GM19099 (cell line): Measurements from ENCODE around the gene RTEL1.

ENCODE experiments used
- POLR2A ChIP-seq: IDR thresholded peaks from 3 replicates; pipeline ENCODE4 v1.6.1; 2011; ENCODE audit warnings: low read depth; ENCODE audit not compliant: insufficient read length; ENCODE audit errors: extremely low read depth

Gene RTEL1

DNA sequence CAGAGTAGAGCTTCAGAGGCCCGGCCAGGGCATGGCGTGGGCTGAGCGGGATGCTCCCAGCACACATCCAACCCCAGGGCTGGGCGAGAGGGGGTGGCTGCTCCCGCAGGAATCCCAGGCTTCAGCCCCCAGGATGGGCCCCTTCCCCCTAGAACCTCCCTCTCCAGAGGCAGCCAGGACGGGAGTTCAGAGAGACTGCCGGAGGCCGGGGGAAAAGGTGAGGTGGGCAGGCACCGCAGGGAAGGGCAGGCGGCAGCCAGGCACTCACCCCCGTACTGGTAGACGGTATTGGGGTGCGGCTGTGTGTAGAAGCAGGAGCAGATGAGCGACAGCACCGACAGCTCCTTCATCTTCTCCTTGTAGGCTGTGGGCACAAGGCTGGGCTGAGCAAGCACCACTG, 14.2 kb upstream of the RTEL1 start:
- no peak for TF ChIP-seq POLR2A

- TF ChIP-seq POLR2A: no peak
These were observed 12.9 kb upstream of the RTEL1 start for GRCh38 chr20:63645218-63645617.

DNA sequence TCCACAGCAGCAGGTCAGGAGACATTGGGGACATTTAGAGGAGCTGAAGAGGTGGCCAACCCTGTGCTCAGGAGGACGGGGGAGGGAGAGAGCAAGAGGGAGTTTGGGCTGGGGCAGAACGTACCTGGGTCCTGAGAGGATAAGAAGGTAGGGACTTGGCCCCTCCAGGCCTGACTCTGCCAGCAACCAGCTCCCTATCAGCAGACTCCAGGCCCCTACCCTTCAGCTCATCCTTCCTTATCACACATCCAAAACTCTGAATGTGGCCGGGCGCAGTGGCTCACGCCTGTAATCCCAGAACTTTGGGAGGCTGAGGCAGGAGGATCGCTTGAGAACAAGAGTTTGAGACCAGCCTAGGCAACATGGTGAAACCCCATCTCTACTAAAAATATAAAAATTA, 9.9 kb upstream of the RTEL1 start:
- no peak for TF ChIP-seq POLR2A

DNA sequence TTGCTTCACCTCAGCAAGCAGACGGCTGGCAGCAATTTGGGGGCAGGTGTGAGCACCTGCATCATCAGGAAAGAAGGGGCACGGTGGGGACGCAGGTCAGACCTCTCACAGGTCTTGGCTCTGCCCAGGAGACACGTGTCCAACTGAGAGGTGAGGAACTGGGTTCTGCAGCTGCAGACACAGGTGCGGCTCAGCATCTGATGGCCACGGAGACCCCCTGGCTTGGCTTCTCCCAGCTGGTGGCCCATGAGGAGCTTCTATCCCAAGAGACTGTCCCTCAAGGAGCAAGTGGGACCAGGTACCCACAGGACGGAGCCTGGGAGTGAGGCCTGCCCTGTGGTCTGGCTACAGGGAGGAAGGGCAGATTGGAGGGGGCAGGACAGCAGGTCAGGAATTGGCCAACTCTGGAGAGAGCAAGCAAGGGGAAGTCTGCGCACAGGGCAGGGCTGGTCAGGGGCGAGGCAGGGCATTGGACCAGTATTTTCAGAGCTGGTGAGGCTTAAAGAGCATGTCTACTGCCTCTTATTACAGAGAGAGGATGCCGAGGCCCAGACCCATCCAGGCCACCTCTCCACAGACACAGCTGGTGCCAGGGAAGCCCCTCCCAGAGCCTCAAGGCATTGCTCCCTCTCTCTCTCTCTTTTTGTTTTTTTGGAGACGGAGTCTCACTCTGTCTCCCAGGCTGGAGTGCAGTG, 9.1 kb upstream of the RTEL1 start:
- no peak for TF ChIP-seq POLR2A

DNA sequence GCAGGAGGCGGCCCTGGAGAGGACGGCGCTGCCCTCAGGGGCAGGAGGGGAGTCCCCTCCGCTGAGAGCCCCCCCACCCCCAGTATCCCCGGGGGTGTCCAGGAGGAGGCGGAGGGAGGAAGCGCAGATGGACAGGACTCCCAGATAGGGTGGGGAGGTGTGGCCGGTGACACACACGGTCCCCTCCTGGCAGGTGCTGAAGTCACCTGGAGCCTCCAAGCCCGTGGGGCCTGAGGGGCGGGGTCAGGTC, 6.2 kb upstream of the RTEL1 start:
- no peak for TF ChIP-seq POLR2A

DNA sequence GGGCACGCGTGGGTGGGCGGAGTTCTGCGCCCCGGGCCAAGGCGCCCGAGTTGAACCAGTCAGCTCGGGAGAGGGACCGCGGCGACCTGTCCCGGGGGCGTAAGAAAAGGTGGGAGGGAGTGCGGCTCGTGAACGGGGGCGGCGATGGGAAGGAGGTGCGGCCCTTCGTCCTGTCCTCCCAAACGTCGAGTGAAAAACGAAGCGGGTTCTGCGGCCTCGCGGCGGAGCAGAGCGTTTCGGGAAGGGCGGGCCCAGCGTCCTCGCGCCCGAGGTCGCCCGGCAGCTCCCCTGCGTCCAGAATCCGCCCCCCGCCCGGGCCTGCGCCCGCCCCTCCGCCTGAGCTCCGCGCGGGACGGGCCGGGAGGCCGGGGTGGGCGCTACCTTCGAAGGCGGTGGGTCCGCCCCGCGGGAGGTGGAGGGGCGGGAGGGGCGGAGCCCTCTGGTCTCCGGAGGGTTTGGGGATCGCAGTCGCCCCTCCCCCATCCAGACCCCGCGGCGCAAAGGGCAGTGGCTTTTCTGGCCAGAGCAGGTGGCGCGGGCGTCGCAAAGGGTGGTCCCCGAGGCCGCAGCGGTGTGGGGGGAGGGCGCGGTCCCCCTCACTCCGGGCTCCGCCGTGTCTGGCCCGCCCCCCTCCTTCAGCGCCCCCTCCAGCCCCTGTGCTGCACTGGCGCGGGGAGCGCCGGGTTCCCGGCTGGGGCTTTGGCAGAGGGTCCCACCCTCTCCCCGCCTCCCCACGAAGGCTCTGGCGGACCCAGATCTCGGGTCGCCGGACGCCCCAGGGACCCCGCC, 5.7 kb upstream of the RTEL1 start:
- no peak for TF ChIP-seq POLR2A

DNA sequence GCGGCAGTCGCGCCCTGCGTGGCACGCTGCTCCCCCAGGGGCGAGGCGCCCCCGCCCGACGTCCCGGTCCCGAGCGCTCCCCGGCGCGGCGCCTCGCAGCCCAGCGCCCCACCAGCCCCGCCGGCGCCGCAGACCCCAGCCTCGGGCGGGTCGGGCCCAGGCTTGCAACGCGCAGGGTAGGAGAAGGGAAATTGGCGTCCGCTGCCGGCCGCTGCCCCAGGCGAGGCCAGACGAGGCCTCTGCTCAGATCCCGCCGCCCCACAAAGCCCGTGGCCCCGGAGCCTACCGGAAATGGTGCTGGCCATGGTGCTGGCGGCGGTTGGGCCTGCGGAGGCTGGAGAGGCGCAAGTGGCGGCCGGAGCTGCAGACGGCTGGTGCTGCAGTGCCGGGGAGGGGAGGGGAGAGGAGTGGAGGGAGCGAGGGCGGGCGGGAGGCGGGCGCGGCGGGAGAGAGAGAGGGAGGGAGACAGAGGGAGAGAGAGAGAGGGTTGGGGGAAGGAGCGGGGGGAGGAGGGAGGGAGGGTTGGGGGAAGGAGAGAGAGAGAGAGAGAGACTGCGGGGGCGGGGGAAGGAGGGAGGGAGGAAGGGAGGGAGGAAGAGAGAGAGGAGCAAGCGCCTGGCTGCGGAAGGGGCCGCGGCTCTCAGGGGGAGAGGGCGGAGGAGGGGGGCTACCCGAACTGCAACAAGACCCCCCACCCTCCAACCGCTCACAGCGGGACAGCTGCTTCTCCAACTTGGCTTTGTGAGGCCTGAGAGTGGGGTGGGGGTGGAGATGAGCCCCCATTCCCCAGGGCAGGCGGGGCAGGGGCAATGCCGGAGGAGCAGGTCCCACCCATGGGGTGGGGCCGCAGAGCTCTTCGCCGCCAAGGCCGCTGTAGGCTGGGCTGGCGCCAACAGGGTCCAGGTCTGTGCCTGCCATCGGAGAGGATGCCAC, 4.8 kb upstream of the RTEL1 start, which contains the start of gene STMN3:
TSS of gene STMN3 (minus strand) at position 384 of the 933 bp plus-strand sequence. CDS start at position 305, 79 bp downstream.
- TF ChIP-seq POLR2A: no peak

- TF ChIP-seq POLR2A: no peak
These were observed 4.0 kb upstream of the RTEL1 start for GRCh38 chr20:63653974-63654668.

DNA sequence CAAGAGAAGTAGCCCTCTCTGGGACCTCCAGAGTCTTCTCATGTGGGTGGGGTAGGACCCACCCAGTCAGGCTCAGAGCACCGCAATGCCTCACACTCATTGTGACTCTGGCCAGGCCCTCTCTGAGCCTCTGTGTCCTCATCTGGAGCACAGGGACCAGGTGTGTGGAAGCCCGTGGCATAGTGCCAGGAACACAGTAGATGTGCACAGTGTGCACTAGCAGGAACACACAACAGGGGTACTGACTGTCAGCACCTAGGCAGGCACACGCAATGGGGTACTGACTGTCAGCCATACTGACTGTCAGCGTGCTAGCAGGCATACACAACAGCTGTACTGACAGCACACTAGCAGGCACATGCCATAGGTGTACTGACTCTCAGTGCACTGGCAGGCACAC, 2.9 kb upstream of the RTEL1 start:
- TF ChIP-seq POLR2A: no peak

GRCh38 chr20:63656451-63656850, 1.7 kb upstream of the RTEL1 start:
- TF ChIP-seq POLR2A: no peak

- TF ChIP-seq POLR2A: no peak
These were observed 714 bp upstream of the RTEL1 start for GRCh38 chr20:63657260-63657936.

- no peak for TF ChIP-seq POLR2A
These were observed 656 bp downstream of the RTEL1 start for GRCh38 chr20:63658749-63659187.

DNA sequence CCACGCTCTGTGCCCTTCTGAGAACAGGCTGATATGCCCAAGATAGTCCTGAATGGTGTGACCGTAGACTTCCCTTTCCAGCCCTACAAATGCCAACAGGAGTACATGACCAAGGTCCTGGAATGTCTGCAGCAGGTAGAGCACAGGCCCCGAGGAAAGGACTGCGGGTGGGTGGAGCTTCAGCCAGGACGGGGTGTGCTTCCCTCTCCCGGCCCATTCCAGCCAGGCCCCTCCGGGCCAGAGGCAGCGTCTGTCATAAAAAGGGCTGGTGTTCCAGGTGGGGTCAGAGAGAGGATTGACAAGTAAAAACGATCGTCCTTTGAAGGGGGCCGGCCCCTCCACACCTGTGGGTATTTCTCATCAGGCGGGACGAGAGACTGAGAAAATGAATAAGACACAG, 1.3 kb downstream of the RTEL1 start:
- TF ChIP-seq POLR2A: no peak

GRCh38 chr20:63660622-63661021, 2.5 kb downstream of the RTEL1 start:
- no peak for TF ChIP-seq POLR2A

- no peak for TF ChIP-seq POLR2A
These were observed 3.0 kb downstream of the RTEL1 start for GRCh38 chr20:63661108-63661507.
